Type B pancreatic cell (in vitro differentiated cells): ENCODE measurements around the gene GPR107. TPM values are rescaled to one million over a fixed set of nuclear protein-coding genes. Genes with fewer than 3 reads are reported as not detected.
A peak's percentile ranks its signal among the peaks of the same experiment; 100 is the strongest.

Source experiments
- DNase-seq: peaks from one replicate; pipeline ENCODE4 v3.0.0; 2021; ENCODE audit warnings: mixed read lengths; ENCODE audit not compliant: unreplicated experiment; ENCODE audit errors: extremely low spot score
- H3K27ac Mint-ChIP-seq: 2 replicates; pipeline ENCODE4 v1.8.0; 2021; ENCODE audit warnings: mild to moderate bottlenecking, mixed read lengths
- H3K27me3 Mint-ChIP-seq: 2 replicates; pipeline ENCODE4 v1.8.0; 2021; ENCODE audit warnings: mixed read lengths
- H3K36me3 Mint-ChIP-seq: 2 replicates; pipeline ENCODE4 v1.8.0; 2021; ENCODE audit warnings: mixed read lengths
- H3K4me1 Mint-ChIP-seq: one replicate; pipeline ENCODE4 v1.8.0; 2021; ENCODE audit warnings: mixed read lengths; ENCODE audit not compliant: unreplicated experiment
- H3K4me3 Mint-ChIP-seq: 2 replicates; pipeline ENCODE4 v1.8.0; 2021; ENCODE audit warnings: mild to moderate bottlenecking, mixed read lengths
- H3K9me3 Mint-ChIP-seq: 2 replicates; pipeline ENCODE4 v1.8.0; 2021; ENCODE audit warnings: mixed read lengths
- total RNA-seq: library from RNA; stranded (reverse); gene quantifications from 2 replicates; pipeline ENCODE4 v1.2.1, GENCODE V29; 2021; ENCODE audit warnings: low replicate concordance
- TF ChIP-seq, protein P1 (sequence below): fragments of 200-600 bp; sonication (generic); conservative IDR thresholded peaks from 2 replicates; pipeline ENCODE4 v1.5.0; 2021; ENCODE audit warnings: antibody characterized with exemption, mild to moderate bottlenecking

The GPR107 gene
- total RNA-seq, 1 donor from 2014 or later: 43.6 TPM

DNA sequence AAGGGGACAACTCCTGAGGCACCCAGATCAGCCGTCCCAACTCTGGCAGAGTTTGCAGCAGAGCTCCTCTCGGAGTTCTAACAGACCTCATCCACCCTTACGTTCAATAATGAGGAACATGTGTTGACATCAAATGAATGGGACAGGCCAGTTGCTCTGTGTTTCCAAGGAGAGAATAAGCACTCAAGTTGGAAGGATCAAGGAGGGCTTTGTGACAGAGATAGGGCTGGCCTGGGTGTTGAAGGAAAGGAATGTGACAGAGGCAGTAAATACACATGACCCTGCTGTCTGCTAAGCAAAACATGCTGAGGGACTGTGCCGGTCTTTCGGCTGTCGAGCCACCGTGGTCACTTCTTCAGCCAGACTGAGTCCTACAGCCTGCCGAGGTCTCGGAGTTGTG, 48.2 kb downstream of the GPR107 start:
- Mint-ChIP-seq H3K4me1 (peaks cover 4% of the 10 kb centered on the region), H3K27ac (no peak overlapping the region), H3K36me3 (peaks cover 13% of the 10 kb centered on the region), H3K27me3 (no peaks in the 10 kb centered on the region), H3K9me3 (no peaks in the 10 kb centered on the region), H3K4me3 (no peak overlapping the region)
- DNase-seq: no peak
- TF ChIP-seq, protein P1, sequence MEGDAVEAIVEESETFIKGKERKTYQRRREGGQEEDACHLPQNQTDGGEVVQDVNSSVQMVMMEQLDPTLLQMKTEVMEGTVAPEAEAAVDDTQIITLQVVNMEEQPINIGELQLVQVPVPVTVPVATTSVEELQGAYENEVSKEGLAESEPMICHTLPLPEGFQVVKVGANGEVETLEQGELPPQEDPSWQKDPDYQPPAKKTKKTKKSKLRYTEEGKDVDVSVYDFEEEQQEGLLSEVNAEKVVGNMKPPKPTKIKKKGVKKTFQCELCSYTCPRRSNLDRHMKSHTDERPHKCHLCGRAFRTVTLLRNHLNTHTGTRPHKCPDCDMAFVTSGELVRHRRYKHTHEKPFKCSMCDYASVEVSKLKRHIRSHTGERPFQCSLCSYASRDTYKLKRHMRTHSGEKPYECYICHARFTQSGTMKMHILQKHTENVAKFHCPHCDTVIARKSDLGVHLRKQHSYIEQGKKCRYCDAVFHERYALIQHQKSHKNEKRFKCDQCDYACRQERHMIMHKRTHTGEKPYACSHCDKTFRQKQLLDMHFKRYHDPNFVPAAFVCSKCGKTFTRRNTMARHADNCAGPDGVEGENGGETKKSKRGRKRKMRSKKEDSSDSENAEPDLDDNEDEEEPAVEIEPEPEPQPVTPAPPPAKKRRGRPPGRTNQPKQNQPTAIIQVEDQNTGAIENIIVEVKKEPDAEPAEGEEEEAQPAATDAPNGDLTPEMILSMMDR: no peak

DNA sequence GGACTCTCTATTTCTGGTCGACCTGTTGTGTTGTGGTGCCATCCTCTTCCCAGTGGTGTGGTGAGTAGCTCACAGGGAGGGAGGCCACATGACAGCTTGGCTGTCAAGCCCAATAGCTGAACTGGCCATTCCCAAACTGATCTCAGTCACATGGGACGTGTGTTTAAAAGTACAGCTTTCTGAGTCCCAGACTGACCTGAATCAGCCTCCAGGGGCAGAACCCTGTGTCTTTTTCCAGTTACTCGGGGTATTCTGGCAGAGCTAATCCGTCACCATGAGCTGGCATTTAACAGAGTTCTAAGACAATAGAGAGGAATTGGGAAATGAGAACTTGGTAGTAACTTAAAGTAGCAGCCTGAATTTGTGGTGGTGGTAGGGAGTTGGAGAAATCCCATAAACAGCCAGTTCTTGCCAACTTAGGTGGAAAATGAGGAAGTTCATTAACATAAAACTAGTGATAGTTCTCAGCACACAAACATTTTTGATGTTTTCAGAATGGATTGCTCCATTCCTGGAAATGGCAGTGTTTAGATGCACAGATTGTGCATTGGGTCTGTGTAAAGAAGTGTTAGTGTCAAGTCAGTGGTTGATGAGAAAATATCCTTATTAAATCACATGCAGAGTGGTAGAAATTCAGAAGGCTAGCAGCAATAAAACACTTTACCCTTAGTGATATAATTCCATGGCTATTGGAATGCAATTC, 50.9 kb downstream of the GPR107 start:
- Mint-ChIP-seq H3K36me3 (peaks cover 13% of the 10 kb centered on the region), H3K27ac (no peak overlapping the region), H3K27me3 (no peaks in the 10 kb centered on the region), H3K9me3 (no peaks in the 10 kb centered on the region), H3K4me1 (peaks cover 5% of the 10 kb centered on the region), H3K4me3 (no peak overlapping the region)
- no peak for DNase-seq
- TF ChIP-seq, protein P1: no peak

DNA sequence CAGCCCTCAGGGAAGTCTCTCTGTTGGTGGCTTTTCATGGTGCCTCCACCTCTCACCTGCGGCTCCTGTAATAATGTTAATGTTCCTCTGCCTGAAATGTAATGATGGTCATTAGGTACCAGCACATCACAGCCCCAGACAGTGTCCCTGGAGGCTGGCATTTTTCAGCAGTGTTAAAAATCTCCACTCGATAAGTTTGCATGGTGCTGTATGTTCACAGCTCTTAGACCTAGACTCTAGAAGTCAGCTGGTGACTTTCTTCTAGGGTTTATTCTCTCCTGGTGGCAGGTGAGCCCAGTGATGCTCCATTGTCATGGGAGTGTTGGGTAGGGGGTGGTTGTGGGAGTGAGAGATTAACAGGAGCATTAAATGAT, 53.1 kb downstream of the GPR107 start:
- TF ChIP-seq, protein P1: no peak
- H3K4me1 Mint-ChIP-seq: peaks cover 5% of the 10 kb centered on the region
- no peaks in the 10 kb centered on the region for H3K27me3 Mint-ChIP-seq
- no peak overlapping the region for H3K4me3 Mint-ChIP-seq
- peaks cover 13% of the 10 kb centered on the region for H3K36me3 Mint-ChIP-seq
- H3K27ac Mint-ChIP-seq: no peak overlapping the region
- DNase-seq: no peak
- H3K9me3 Mint-ChIP-seq: no peaks in the 10 kb centered on the region

DNA sequence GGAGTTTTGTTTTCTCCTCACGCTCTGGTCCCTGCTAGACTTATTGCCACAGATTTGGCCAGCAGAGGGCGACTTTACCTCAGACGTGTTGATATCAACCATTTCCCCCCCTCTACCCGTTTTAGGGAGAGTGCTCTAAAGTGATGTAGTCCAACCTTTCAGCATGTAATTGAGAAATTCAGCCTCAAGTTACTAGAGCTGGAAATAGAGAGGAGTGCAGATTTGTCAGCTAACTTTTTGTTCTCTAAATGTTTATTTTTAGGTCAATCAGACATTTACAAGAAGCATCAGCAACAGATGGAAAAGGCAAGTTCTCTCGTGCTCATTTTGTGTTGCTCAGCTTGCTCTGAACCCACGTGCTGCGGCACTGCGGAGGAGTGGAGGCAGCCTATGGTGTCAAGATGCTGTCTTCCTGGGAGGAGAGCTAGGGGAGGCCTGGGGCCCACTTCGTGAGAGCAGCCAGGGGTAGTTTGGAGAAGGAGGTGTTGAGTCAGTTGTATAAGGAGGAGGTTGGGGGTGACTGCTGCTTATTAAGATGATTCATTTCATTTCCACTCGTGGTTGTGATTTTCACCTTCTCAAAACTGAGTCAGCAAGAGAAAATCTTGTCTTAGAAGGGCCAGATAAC, 53.6 kb downstream of the GPR107 start:
- Mint-ChIP-seq H3K4me3 (no peak overlapping the region), H3K27ac (no peak overlapping the region), H3K4me1 (peaks cover 5% of the 10 kb centered on the region), H3K27me3 (no peaks in the 10 kb centered on the region), H3K36me3 (peaks cover 13% of the 10 kb centered on the region), H3K9me3 (no peaks in the 10 kb centered on the region)
- DNase-seq: peak; percentile 77
- TF ChIP-seq, protein P1: peak; percentile 90

DNA sequence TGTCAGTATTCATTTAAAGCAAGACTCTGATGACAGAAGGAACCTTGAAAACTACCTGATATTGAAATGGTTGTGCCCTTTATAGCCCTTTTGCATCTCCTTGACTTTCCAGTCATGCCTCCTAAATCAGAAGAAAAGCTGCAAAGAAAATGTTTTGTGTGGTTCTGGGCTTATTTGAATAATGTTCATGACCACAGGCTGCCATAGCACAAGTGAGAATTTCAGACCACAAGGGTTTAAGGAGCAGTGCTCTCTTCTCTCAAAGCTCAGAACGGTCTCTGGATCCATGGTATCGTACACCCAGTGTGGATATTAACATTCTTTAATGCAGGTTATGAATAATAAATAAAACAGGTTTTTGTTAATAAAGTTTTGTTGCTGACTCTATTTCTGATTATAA, 54.2 kb downstream of the GPR107 start:
- Mint-ChIP-seq H3K4me1 (peaks cover 5% of the 10 kb centered on the region), H3K4me3 (no peak overlapping the region), H3K9me3 (no peaks in the 10 kb centered on the region), H3K36me3 (peaks cover 13% of the 10 kb centered on the region), H3K27ac (no peak overlapping the region), H3K27me3 (no peaks in the 10 kb centered on the region)
- DNase-seq: no peak
- TF ChIP-seq, protein P1: no peak
